HT-29 (cell line): ENCODE results near the gene GREB1L. TPM values are rescaled to one million over a fixed set of nuclear protein-coding genes. Genes with fewer than 3 reads are reported as not detected.
"Not testable (repeated sequence)": the region's sequence is repeated elsewhere in the genome, so short reads cannot be mapped to it uniquely, and the experiment has no call there.

Source experiments
- DNase-seq: peaks from one replicate; pipeline ENCODE4 v3.0.0-alpha.2; 2015; ENCODE audit warnings: low spot score
- total RNA-seq: library from RNA; depleted of rRNA; stranded (reverse); fragments of >200 nt; shearing (Covaris generic); gene quantifications from 2 replicates; pipeline ENCODE4 v1.2.3, GENCODE V29; 2014; rRNA removed

GREB1L gene
- total RNA-seq, result not detected in 2 replicates

DNA sequence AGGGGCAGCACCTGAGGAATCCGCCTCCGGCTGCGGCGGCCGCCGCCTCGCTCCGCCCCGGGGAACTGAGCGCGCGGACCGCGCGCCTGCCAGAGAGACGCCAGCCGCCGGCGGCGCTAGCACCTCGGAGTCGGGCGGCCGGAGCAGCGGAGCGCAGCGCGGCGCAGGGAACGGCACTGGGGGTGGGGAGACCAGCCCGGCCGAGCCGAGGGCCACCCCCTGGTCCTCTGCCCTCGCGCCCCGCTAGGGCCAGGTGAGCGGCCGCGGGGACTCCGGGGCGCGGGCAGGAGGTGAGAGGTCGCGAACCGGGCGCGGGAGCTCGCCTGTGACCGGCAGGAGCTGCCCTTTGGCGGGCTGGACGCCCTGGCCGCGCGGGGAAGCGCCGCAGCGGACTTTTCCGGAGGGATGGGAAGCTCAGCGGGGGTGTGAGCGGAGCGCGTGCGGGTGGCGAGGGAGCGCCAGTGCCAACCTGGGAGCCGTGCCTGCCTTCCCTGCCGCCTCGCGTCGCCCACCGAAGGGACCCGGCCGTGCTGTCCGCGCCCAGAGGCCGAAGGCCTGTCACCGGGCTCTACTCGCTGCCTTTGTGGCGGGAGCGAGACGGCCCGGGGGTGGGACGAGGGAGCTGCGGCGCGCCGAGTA is at the start of gene GREB1L:
GREB1L (plus strand) TSS at position 92 of the 639 bp plus-strand sequence. CDS start 141,287 bp downstream, outside the sequence.
- DNase-seq, result no peak

DNA sequence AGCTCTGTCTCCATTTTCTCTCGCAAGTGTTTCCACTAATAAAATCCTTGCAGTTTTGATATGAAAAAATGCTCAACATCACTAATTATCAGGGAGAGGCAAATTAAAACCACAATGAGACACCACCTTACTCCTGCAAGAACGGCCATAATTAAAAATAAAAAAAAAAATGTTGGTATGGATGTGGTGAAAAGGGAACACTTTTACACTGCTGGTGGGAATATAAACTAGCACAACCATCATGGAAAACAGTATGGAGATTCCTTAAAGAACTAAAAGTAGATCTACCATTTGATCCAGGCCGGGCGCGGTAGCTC is 49.8 kb upstream of the GREB1L start:
- no peak for DNase-seq

DNA sequence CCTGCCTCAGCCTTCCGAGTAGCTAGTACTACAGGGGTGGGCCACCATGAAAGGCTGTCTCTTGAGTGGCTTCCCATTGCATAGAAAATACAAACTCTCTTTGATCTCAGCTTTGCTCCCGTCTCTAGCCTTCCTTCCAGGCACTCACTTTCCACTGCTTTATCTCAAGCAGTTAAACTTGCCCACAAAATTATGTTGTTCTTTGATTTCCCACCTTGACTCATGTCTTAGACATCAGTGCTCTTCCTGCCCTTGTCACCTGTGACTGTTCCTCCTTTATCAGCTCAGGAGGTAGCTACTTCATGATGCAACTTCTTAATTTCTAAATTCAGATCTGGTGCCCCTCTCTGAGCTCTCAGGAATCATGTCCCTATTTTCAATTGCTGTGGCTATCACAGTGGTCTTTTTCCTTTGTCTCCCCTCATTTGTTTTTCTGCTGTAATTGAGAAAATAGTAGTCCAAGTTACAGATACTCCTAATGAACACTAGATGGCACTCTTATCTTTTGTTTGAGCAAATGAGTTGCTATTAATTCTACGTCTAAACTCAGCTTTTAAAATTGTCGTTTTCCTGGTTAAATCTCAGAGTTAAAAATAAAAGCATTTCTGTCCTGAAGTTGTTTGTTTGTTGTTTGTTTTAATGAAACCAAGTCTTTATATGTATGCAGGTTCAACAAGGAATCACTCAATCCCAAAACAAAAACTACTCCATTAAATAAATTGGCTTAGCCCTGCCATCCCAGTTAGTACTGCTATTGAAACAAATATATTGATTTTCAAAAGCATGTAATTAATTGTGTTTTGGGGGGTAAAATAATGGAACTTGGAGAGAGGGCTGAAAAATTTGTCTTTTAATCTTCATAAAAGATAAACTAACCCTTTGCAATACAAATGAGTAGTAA is 46.9 kb upstream of the GREB1L start:
- peak; percentile 29 for DNase-seq

DNA sequence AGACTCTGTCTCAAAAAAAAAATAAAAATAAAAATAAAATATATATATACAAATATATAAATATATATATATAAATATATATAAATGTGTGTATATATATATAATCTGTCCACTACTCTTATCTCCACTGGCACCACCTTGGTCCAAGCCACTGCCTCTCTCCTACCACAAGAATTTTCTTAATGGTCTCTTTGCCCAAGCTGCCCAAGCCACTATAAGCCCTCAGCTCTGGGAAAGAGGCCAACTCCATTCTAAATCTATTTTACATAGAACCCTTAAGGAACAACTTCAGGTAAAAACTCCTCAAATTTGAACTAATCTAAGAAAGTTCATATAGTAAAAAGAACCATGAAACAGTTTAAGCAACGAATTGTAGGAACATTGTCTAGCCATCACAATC is 45.6 kb upstream of the GREB1L start:
- no peak for DNase-seq

DNA sequence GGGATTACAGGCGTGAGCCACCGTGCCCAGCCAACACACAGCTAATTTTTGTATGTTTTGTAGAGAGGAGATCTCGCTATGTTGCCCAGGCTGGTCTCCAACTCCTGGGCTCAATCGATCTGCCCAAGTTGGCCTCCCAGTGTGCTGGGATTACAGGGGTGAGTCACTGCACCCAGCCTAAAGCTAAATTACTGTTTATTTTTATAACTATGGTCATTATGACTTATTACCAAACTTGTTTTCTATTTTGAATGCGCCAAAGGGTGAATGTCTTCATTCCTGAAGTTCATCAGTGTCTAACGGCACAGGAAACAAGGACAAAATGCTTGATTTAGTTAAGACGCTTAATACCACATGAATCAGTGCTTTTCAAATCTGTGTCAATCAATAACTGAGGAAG is 38.9 kb upstream of the GREB1L start:
- DNase-seq, result no peak

GRCh38 chr18:21203542-21204241 is 38.3 kb upstream of the GREB1L start:
- DNase-seq, result no peak

GRCh38 chr18:21205695-21206094 is 36.3 kb upstream of the GREB1L start:
- DNase-seq, result no peak

DNA sequence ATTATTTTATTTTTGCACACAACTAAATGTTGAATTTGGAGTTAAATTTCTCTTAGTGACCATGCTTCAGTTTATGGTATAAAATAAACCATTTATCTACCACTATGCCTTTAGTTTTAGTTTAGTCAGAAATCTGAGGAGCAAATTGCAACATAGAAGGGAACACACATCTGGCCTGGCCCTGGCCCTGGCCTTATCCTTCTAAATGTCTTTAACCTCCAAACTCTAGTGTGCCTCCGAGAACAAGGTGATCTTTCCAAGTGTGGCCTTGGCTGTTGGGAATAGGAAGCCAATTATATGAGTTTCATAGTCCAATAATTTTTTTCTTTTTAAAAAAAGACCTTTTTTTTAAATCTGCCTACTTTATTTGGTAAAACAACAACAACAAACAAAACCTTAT is 31.8 kb upstream of the GREB1L start:
- DNase-seq, result no peak

DNA sequence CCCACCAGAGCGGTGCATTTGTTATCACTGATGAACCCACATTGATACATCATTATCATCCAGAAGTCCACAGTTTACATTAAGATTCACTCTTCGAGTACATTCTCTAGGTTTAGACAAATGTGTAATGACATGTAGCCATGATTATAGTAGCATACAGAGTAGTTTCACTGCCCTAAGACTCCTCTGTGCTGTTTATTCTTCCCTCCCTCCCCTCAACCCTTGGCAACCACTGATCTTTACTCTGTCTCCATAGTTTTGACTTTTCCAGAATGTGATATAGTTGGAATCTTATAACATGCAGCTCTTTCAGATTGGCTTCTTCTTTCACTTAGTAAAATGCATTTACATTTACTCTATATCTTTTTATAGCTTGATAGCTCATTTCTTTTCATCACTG is 31.2 kb upstream of the GREB1L start:
- no peak for DNase-seq

DNA sequence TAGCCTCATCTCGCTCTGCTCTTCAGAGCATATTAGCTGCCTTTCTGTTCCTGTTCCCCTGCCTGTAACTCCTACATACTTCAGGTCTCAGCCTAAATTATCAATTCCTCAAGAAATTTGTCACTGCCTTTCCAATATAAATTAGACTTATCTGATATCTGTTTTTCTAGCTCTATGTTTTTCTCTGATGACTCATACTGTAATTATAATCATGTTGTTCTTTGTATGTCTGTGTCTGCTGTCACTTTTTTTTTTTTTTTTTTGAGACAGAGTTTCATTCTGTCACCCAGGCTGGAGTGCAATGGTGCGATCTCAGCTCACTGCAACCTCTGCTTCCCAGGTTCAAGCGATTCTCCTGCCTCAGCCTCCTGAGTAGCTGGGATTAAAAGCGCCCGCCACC is 27.6 kb upstream of the GREB1L start:
- not testable (repeated sequence) for DNase-seq

GRCh38 chr18:21215490-21215889 is 26.5 kb upstream of the GREB1L start:
- no peak for DNase-seq

GRCh38 chr18:21218862-21219261 is 23.2 kb upstream of the GREB1L start:
- no peak for DNase-seq

DNA sequence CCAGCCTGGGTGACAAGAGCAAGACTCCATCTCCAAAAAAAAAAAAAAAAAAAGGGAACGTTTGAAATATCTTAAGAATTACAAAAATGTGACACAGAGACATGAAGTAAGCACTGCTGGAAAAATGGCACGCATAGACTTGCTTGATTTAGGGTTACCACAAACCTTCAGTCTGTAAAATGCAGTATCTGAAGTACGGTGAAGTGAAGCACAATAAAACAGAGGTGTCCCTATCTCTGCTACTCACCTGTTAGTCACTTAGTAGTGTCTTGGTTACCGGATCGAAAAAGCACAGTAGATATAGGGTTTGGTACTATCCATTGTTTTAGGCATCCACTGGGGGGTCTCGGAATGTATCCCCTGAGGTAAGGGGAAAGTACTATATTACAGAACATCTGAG is 11.6 kb upstream of the GREB1L start:
- no peak for DNase-seq

- no peak for DNase-seq
These were observed 557 bp upstream of the GREB1L start for GRCh38 chr18:21241301-21242048.

GRCh38 chr18:21242780-21243401 is 859 bp downstream of the GREB1L start:
- DNase-seq, result no peak

DNA sequence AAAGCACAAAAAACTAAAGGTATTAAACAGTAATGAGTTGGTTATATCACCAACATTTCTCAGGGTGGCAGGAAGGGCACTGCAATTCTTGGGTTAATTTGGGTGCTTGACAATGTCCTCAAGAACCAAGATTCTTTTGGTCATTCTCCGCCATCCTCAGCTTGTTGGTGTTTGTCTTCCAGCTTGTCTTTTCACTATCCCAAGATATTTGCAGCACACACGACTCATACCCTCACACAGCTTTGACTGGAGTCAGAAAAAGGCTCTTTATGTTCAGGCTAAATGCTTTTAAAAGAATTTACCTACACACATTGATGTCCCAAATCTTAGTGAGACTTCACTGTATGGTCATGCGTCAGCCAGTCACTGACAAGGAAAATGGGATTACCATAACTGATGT is 12.5 kb downstream of the GREB1L start:
- no peak for DNase-seq

GRCh38 chr18:21255211-21255610 is 13.2 kb downstream of the GREB1L start:
- DNase-seq, result no peak

GRCh38 chr18:21257386-21257785 is 15.4 kb downstream of the GREB1L start:
- DNase-seq, result no peak

DNA sequence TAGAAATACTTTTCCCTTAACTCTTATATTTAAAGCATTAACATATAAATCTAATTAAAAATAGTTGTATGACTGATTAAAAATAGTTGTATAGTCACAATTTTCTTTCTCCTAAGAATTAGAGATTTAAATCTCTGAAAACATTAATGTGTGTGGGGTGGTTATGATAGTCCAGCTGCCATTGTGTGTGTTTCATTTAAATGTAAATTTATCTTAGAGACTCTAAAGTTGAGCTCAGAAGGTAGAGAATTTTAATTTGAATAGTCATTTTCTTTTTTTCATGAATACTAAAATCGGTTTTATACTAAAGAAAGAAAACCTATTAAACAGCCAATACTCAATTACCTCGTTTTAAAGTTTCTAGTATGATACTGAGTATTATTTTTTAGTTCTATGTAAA is 18.6 kb downstream of the GREB1L start:
- no peak for DNase-seq

DNA sequence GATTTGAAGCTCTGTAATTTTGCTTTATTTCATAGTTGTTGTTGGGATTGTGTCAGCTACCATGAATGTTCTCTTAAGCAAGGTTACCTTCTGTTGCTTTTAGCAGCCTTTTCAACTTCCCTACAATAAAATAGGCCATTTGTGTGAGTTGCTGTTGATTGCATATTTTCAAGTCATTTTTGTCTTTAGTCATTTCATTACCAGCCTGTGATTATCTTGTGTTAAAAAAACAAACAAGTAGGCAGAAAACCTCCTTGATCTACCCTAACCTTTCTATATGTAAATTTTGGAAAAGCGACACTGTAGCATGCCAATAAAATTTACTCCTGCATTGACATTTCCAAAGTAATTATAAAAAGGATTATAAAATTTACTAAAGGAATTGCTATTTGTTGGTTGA is 19.3 kb downstream of the GREB1L start:
- no peak for DNase-seq

GRCh38 chr18:21262244-21262643 is 20.2 kb downstream of the GREB1L start:
- DNase-seq, result no peak
